IMR-90 (cell line): Measurements from ENCODE around the gene HERPUD1. TPM values are rescaled to one million over a fixed set of nuclear protein-coding genes. Genes with fewer than 3 reads are reported as not detected.

Experiments used
- ATAC-seq: fragments of 200-7000 bp; cut with Tn5 transposase; 2 replicates; pipeline ENCODE4 v1.9.1; 2020; ENCODE audit warnings: low read depth, mild to moderate bottlenecking, moderate library complexity
- BruUV-seq: library from RNA; stranded (reverse); fragments of 400-500 nt; replicated peaks from 2 replicates; lab custom pipeline; 2021; lab: Mats Ljungman, UMichigan
- CTCF ChIA-PET: fragments of 300-600 bp; formaldehyde crosslinking; extraction: SDS; loops from one replicate; lab custom pipeline; 2021; ENCODE audit warnings: antibody characterized with exemption; lab: Yijun Ruan, JAX
- POLR2A ChIA-PET: fragments of 300-600 bp; sonication (Branson Sonifier 250); formaldehyde crosslinking; loops from one replicate; lab custom pipeline; 2022; ENCODE audit warnings: antibody characterized with exemption; ENCODE audit not compliant: unreplicated experiment; lab: Charles Lee
- DNase-seq: peaks from one replicate; pipeline ENCODE4 v3.0.0; 2013
- H2AFZ ChIP-seq: replicated peaks from 2 replicates; pipeline ENCODE3; 2013; ENCODE audit warnings: low read length, mild to moderate bottlenecking; ENCODE audit not compliant: poor library complexity
- H2AK5ac ChIP-seq: 2 replicates; pipeline ENCODE4 v1.6.1; 2013; ENCODE audit warnings: low read depth, low read length, inconsistent platforms
- H2AK9ac ChIP-seq: replicated peaks from 2 replicates; pipeline ENCODE3; 2013; ENCODE audit warnings: mild to moderate bottlenecking, low read depth, low read length, moderate library complexity; ENCODE audit not compliant: poor library complexity
- H2BK120ac ChIP-seq: 2 replicates; pipeline ENCODE4 v1.6.1; 2013; ENCODE audit warnings: low read depth, low read length, inconsistent platforms
- H2BK15ac ChIP-seq: 3 replicates; pipeline ENCODE4 v1.6.1; 2013; ENCODE audit warnings: low read depth, low read length, inconsistent platforms
- H2BK20ac ChIP-seq: 2 replicates; pipeline ENCODE4 v1.6.1; 2013; ENCODE audit warnings: low read depth, mild to moderate bottlenecking, inconsistent platforms, low read length, moderate library complexity
- H2BK5ac ChIP-seq: 2 replicates; pipeline ENCODE4 v1.6.1; 2013; ENCODE audit warnings: mild to moderate bottlenecking, low read depth, low read length, inconsistent platforms; ENCODE audit not compliant: poor library complexity, severe bottlenecking
- H3K14ac ChIP-seq: replicated peaks from 2 replicates; pipeline ENCODE4 v1.6.1; 2013; ENCODE audit warnings: low read depth, low read length, inconsistent platforms
- H3K18ac ChIP-seq: 2 replicates; pipeline ENCODE4 v1.6.1; 2013; ENCODE audit warnings: low read depth, low read length, control low read depth
- H3K23ac ChIP-seq: 2 replicates; pipeline ENCODE4 v1.6.1; 2013; ENCODE audit warnings: low read depth, low read length, inconsistent platforms
- H3K27ac ChIP-seq: 2 replicates; pipeline ENCODE4 v1.5.1; 2013; ENCODE audit warnings: mild to moderate bottlenecking, control low read depth, low read length; ENCODE audit not compliant: insufficient read depth
- H3K27me3 ChIP-seq: 2 replicates; pipeline ENCODE4 v1.6.1; 2013; ENCODE audit warnings: low read length; ENCODE audit not compliant: control insufficient read depth, insufficient read depth
- H3K36me3 ChIP-seq: 2 replicates; pipeline ENCODE4 v1.6.1; 2013; ENCODE audit warnings: low read length, mixed read lengths; ENCODE audit not compliant: control insufficient read depth, insufficient read depth
- H3K4ac ChIP-seq: 2 replicates; pipeline ENCODE4 v1.6.1; 2013; ENCODE audit warnings: low read depth, low read length, inconsistent platforms
- H3K4me1 ChIP-seq: 2 replicates; pipeline ENCODE4 v1.6.1; 2013; ENCODE audit warnings: low read length, mixed read lengths; ENCODE audit not compliant: control insufficient read depth, insufficient read depth
- H3K4me2 ChIP-seq: 2 replicates; pipeline ENCODE4 v1.6.1; 2013; ENCODE audit warnings: low read depth, mild to moderate bottlenecking, control low read depth, low read length, moderate library complexity
- H3K4me3 ChIP-seq: 2 replicates; pipeline ENCODE4 v1.5.1; 2013; ENCODE audit warnings: low read depth, mild to moderate bottlenecking, control low read depth, low read length, moderate library complexity; ENCODE audit not compliant: insufficient read depth
- H3K56ac ChIP-seq: 2 replicates; pipeline ENCODE4 v1.6.1; 2013; ENCODE audit warnings: low read length, inconsistent platforms; ENCODE audit not compliant: insufficient read depth; ENCODE audit errors: extremely low read depth
- H3K79me1 ChIP-seq, 2 experiments: 2 replicates each; pipeline ENCODE4 v1.6.1; 2013; ENCODE audit warnings: low read length in 2 of 2, inconsistent platforms in 1 of 2, low read depth in 1 of 2
- H3K9ac ChIP-seq: 2 replicates; pipeline ENCODE4 v1.6.1; 2013; ENCODE audit warnings: low read depth, low read length, control low read depth
- H3K9me1 ChIP-seq: 2 replicates; pipeline ENCODE4 v1.6.1; 2013; ENCODE audit warnings: low read length, inconsistent platforms; ENCODE audit not compliant: insufficient read depth
- H3K9me3 ChIP-seq: 2 replicates; pipeline ENCODE4 v1.6.1; 2013; ENCODE audit warnings: low read length; ENCODE audit not compliant: control insufficient read depth, insufficient read depth
- H4K20me1 ChIP-seq: 2 replicates; pipeline ENCODE4 v1.6.1; 2013; ENCODE audit warnings: low read length, inconsistent platforms; ENCODE audit not compliant: insufficient read depth
- H4K5ac ChIP-seq: 2 replicates; pipeline ENCODE4 v1.6.1; 2013; ENCODE audit warnings: mild to moderate bottlenecking, low read depth, low read length, control low read depth
- H4K8ac ChIP-seq, 2 experiments: 2 replicates each; pipeline ENCODE4 v1.6.1; 2013; ENCODE audit warnings: low read depth in 2 of 2, low read length in 2 of 2, control low read depth in 1 of 2, inconsistent platforms in 1 of 2
- H4K91ac ChIP-seq: 2 replicates; pipeline ENCODE4 v1.6.1; 2013; ENCODE audit warnings: low read depth, low read length, inconsistent platforms; ENCODE audit not compliant: insufficient read depth
- BHLHE40 ChIP-seq: fragments of 150-350 bp; IDR thresholded peaks from 2 replicates; pipeline ENCODE4 v1.6.1; 2016; ENCODE audit warnings: mild to moderate bottlenecking, low read depth, low read length
- CEBPB ChIP-seq: IDR thresholded peaks from 2 replicates; pipeline ENCODE4 v1.6.1; 2012; ENCODE audit warnings: low read depth, low read length, improper control_type of control experiment
- CHD1 ChIP-seq: IDR thresholded peaks from 2 replicates; pipeline ENCODE4 v1.6.1; 2012; ENCODE audit warnings: low read depth, low read length, improper control_type of control experiment
- FOS ChIP-seq: fragments of 150-350 bp; IDR thresholded peaks from 2 replicates; pipeline ENCODE4 v1.6.1; 2016; ENCODE audit warnings: low read depth, low read length
- MAZ ChIP-seq: IDR thresholded peaks from 2 replicates; pipeline ENCODE4 v1.6.1; 2012; ENCODE audit warnings: low read depth, mild to moderate bottlenecking, low read length, improper control_type of control experiment, moderate library complexity, borderline replicate concordance
- MXI1 ChIP-seq: IDR thresholded peaks from 2 replicates; pipeline ENCODE4 v1.6.1; 2012; ENCODE audit warnings: low read depth, mild to moderate bottlenecking, low read length, moderate library complexity, borderline replicate concordance
- NFE2L2 ChIP-seq: fragments of 150-350 bp; IDR thresholded peaks from 2 replicates; pipeline ENCODE4 v1.6.1; 2016; ENCODE audit warnings: low read depth, mild to moderate bottlenecking, low read length
- POLR2A ChIP-seq: IDR thresholded peaks from 2 replicates; pipeline ENCODE4 v1.6.1; 2012; ENCODE audit warnings: mild to moderate bottlenecking, low read depth, low read length
- RCOR1 ChIP-seq: IDR thresholded peaks from 2 replicates; pipeline ENCODE4 v1.6.1; 2012; ENCODE audit warnings: mild to moderate bottlenecking, low read length, improper control_type of control experiment; ENCODE audit not compliant: insufficient replicate concordance
- SMC3 ChIP-seq: fragments of 150-350 bp; IDR thresholded peaks from 2 replicates; pipeline ENCODE4 v1.6.1; 2016; ENCODE audit warnings: low read depth, mild to moderate bottlenecking, antibody characterized with exemption, low read length, moderate library complexity
- WGBS, 2 experiments: methylation state at CpG; one replicate each; pipeline versions ENCODE4 v1.1.5 to v1.1.7; 2013; ENCODE audit warnings: missing lambda C conversion rate in 2 of 2; ENCODE audit not compliant: insufficient read length in 1 of 2; ENCODE audit errors: extremely low coverage in 2 of 2; 5-methylcytosine and 5-hydroxymethylcytosine counted together
- dilution Hi-C: fragments of 300-500 bp; cut with HindIII; formaldehyde crosslinking; loops from one replicate; pipeline ENCODE4 v1.14.3; 2018; ENCODE audit warnings: low sequenced_read_pairs; ENCODE audit not compliant: unreplicated experiment
- in situ Hi-C: fragments of 300-500 bp; cut with MboI; formaldehyde crosslinking; loops from 3 replicates; pipeline ENCODE4 v1.14.3; 2019; ENCODE audit warnings: low sequenced_read_pairs, inconsistent platforms, mixed read lengths
- intact Hi-C: fragments of 100-400 bp; cut with micrococcal nuclease; formaldehyde crosslinking; loops from 2 replicates; pipeline ENCODE4 v1.10.0; 2022
- polyA plus RNA-seq, 3 experiments: library from polyadenylated mRNA; depleted of rRNA; stranded (reverse); fragments of >200 nt; gene quantifications; 2 replicates each; pipeline ENCODE4 v1.2.3, GENCODE V29; 2012; ENCODE audit warnings: low replicate concordance in 1 of 3
- total RNA-seq: library from RNA; depleted of rRNA; stranded (reverse); fragments of >200 nt; gene quantifications from 2 replicates; pipeline ENCODE4 v1.2.3, GENCODE V29; 2012
- TF ChIP-seq, protein P1 (sequence below): conservative IDR thresholded peaks from 2 replicates; pipeline ENCODE4 v1.5.1; 2012; ENCODE audit warnings: mild to moderate bottlenecking, low read depth, low read length, improper control_type of control experiment
- TF ChIP-seq, protein P2 (sequence below): fragments of 150-350 bp; IDR thresholded peaks from 2 replicates; pipeline ENCODE4 v1.6.1; 2017; ENCODE audit warnings: mild to moderate bottlenecking, antibody characterized with exemption, low read length, low read depth

The HERPUD1 gene
- total and polyA plus RNA-seq, 2 of the 4 experiments (the other 2 are of a cell fraction), result 130 to 148 TPM

DNA sequence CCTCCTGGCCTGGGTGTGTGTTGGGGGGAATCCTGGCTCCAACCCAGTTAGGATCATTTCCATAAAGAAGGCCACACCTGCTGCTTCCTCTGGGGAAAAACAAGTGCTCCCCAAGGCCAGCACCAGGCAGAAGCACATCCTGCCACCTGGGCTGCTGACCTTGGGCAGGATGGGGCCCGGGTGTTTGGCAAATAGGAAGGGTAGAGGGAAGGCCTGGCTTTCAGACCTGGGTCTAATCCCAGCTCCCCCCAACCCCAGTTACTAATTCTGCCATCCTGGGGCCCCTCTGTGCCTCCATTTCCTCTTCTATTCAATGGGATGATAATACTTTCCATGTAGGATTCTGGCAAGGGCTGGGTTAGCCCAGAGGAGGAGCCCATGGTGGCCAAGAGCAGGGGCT lies 54.4 kb downstream of the HERPUD1 start:
- Histone ChIP-seq H2BK20ac (no peak overlapping the region), H3K27me3 (no peaks in the 10 kb centered on the region), H3K9me1 (peaks cover 23% of the 10 kb centered on the region), H3K23ac (no peak overlapping the region), H2AK9ac (peak overlapping the region; percentile 97), H3K14ac (no peak overlapping the region), H4K8ac (peak overlapping the region in 1 of 2 experiments; percentile 98; a peak in 3 of 4 replicates), H3K9ac (no peak overlapping the region), H3K4ac (peak overlapping the region; percentile 87), H3K4me1 (peaks cover 22% of the 10 kb centered on the region), H3K79me1 (peaks cover 15 to 49% of the 10 kb centered on the region in 2 experiments), H4K20me1 (no peaks in the 10 kb centered on the region), H3K36me3 (no peaks in the 10 kb centered on the region), H3K18ac (no peak overlapping the region), H3K9me3 (no peaks in the 10 kb centered on the region), H3K56ac (no peak overlapping the region), H2BK15ac (0 out of 3 replicates have a peak overlapping the region, but pooled peaks have one; percentile 69), H3K4me2 (no peak overlapping the region), H2BK5ac (no peak overlapping the region), H4K5ac (no peak overlapping the region), H3K4me3 (no peak overlapping the region), H2BK120ac (peak overlapping the region; percentile 89; the same call in 1 of the 2 replicates), H3K27ac (no peak overlapping the region), H4K91ac (peak overlapping the region; percentile 82), H2AFZ (no peak overlapping the region), H2AK5ac (peak overlapping the region; percentile 54; the same call in 1 of the 2 replicates)
- dilution Hi-C loops, result no loop called here
- ChIA-PET CTCF (no interaction called here), POLR2A (no interaction called here)
- BruUV-seq, result no TSS peak
- no peak for TF ChIP-seq MAZ
- TF ChIP-seq, protein P1, sequence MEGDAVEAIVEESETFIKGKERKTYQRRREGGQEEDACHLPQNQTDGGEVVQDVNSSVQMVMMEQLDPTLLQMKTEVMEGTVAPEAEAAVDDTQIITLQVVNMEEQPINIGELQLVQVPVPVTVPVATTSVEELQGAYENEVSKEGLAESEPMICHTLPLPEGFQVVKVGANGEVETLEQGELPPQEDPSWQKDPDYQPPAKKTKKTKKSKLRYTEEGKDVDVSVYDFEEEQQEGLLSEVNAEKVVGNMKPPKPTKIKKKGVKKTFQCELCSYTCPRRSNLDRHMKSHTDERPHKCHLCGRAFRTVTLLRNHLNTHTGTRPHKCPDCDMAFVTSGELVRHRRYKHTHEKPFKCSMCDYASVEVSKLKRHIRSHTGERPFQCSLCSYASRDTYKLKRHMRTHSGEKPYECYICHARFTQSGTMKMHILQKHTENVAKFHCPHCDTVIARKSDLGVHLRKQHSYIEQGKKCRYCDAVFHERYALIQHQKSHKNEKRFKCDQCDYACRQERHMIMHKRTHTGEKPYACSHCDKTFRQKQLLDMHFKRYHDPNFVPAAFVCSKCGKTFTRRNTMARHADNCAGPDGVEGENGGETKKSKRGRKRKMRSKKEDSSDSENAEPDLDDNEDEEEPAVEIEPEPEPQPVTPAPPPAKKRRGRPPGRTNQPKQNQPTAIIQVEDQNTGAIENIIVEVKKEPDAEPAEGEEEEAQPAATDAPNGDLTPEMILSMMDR, result no peak
- TF ChIP-seq CEBPB, result no peak
- no peak for TF ChIP-seq BHLHE40
- TF ChIP-seq POLR2A, result no peak
- TF ChIP-seq CHD1, result no peak
- TF ChIP-seq, protein P2, sequence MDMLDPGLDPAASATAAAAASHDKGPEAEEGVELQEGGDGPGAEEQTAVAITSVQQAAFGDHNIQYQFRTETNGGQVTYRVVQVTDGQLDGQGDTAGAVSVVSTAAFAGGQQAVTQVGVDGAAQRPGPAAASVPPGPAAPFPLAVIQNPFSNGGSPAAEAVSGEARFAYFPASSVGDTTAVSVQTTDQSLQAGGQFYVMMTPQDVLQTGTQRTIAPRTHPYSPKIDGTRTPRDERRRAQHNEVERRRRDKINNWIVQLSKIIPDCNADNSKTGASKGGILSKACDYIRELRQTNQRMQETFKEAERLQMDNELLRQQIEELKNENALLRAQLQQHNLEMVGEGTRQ, result no peak
- TF ChIP-seq MXI1, result no peak
- no peak for TF ChIP-seq RCOR1
- no peak for TF ChIP-seq NFE2L2
- no peak for TF ChIP-seq SMC3
- no peak for TF ChIP-seq FOS
- DNase-seq (no peak), ATAC-seq (no peak)
- WGBS, 2 experiments, result no CpG with 5 or more reads among the region's 1 CpG
- intact Hi-C loops, result no loop called here
- in situ Hi-C loops, result no loop called here
